ENCODE data around the gene CANT1.

DNA sequence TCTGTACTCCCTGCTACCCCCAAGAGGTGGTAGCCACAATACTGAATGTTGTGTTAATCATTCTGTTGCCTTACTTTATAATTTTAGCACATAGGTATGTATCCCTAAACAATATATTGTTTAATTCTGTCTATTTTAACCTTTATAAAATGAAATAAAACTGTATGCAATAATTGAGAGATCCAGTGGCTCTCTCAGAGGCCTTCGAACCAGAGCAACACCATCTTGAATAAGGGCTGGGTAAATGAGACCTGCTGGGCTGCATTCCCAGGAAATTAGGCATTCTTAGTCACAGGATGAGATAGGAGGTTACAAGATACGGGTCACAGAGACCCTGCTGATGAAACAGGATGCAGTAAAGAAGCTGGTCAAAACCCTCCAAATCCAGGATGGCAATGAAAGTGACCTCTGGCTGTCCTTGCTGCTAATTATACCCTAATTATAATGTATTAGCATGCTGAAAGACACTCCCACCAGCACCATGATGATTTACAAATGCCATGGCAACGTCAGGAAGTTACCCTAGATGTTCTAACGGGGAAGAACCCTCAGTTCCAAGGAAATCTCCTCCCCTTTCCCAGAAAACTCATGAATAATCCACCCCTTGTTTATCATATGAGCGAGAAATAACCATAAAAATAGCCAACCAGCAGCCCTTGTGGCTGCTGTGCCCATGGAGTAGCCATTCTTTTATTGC, 2.0 kb upstream of the CANT1 start:
- TF ChIP-seq, protein P1, sequence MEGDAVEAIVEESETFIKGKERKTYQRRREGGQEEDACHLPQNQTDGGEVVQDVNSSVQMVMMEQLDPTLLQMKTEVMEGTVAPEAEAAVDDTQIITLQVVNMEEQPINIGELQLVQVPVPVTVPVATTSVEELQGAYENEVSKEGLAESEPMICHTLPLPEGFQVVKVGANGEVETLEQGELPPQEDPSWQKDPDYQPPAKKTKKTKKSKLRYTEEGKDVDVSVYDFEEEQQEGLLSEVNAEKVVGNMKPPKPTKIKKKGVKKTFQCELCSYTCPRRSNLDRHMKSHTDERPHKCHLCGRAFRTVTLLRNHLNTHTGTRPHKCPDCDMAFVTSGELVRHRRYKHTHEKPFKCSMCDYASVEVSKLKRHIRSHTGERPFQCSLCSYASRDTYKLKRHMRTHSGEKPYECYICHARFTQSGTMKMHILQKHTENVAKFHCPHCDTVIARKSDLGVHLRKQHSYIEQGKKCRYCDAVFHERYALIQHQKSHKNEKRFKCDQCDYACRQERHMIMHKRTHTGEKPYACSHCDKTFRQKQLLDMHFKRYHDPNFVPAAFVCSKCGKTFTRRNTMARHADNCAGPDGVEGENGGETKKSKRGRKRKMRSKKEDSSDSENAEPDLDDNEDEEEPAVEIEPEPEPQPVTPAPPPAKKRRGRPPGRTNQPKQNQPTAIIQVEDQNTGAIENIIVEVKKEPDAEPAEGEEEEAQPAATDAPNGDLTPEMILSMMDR (IDR thresholded peaks at IDR 0.05), result no peak
- no peak for TF ChIP-seq POLR2A (IDR thresholded peaks at IDR 0.05)
